Spleen (tissue), 7 donors: ENCODE measurements around the gene ADGB.
A peak's percentile ranks its signal among the peaks of the same experiment; 100 is the strongest.

ENCODE experiments used
- POLR2A ChIP-seq, 3 donors: fragments of 450-650 bp; IDR thresholded peaks; one replicate each; pipeline ENCODE4 v1.5.1; 2017; ENCODE audit warnings: antibody characterized with exemption in 3 of 3, mild to moderate bottlenecking in 1 of 3
- POLR2AphosphoS5 ChIP-seq, 3 donors: sonication (generic); formaldehyde crosslinking; IDR thresholded peaks; one replicate each; pipeline ENCODE4 v1.5.1; 2017; ENCODE audit warnings: antibody characterized with exemption in 3 of 3
- TF ChIP-seq, protein P1 (sequence below), 11 experiments: fragments of 200-600 bp in 7 of 11; fragments of 450-650 bp in 4 of 11; sonication (generic) in 4 of 11; IDR thresholded peaks in 8 of 11; conservative IDR thresholded peaks in 3 of 11; 1 replicate in 7 of 11; 2 replicates in 4 of 11; pipeline versions ENCODE4 v1.4.0 to v1.8.0; 2016 to 2021; ENCODE audit warnings: antibody characterized with exemption in 11 of 11, inconsistent platforms in 4 of 11, mild to moderate bottlenecking in 1 of 11
- donor health status: DM: no; HTN: no; CAD: no; lungs with moderate emphysema.
- donor health status: DM: no; HTN: no; CAD: no.
- donor health status: DM: no; HTN: no; CAD: no.

DNA sequence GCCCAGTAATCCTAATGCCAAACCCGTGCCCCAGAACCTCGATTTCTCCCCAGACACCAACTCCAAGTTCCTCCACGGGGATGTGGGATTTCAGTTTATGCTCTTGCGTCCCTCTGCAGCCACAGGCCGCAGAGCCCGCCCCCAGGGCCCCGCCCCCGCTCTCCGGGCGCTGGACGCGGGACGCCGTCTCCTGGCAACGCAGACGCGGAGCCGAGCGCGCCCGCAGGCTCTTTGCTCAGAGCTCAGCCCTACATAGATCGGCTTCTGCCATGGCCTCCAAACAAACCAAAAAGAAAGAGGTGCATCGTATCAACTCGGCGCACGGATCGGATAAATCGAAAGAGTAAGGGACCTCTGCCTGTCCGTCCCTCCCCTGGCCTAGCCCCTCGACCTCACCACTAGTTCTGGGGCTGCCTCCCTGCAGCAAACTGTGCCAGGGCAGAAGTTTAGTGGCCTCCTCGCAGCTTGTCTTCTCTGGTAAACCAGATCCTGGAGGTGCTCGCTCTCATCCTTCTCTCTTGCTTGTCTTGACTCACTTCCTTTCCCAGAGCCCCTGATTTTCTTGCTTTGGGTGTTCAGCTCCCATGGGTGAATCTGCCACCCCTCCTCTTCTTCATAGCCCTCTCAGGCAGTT, at the start of gene ADGB:
- TF ChIP-seq, protein P1, sequence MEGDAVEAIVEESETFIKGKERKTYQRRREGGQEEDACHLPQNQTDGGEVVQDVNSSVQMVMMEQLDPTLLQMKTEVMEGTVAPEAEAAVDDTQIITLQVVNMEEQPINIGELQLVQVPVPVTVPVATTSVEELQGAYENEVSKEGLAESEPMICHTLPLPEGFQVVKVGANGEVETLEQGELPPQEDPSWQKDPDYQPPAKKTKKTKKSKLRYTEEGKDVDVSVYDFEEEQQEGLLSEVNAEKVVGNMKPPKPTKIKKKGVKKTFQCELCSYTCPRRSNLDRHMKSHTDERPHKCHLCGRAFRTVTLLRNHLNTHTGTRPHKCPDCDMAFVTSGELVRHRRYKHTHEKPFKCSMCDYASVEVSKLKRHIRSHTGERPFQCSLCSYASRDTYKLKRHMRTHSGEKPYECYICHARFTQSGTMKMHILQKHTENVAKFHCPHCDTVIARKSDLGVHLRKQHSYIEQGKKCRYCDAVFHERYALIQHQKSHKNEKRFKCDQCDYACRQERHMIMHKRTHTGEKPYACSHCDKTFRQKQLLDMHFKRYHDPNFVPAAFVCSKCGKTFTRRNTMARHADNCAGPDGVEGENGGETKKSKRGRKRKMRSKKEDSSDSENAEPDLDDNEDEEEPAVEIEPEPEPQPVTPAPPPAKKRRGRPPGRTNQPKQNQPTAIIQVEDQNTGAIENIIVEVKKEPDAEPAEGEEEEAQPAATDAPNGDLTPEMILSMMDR (IDR thresholded peaks at IDR 0.05 in 8 of 11, conservative IDR thresholded peaks at IDR 0.05 in 3 of 11): no peak
- TF ChIP-seq POLR2A (IDR thresholded peaks at IDR 0.05): no peak
- peak in 2 of 3 donors; percentile 26 to 56 for TF ChIP-seq POLR2AphosphoS5 (IDR thresholded peaks at IDR 0.05)
